GM19193 (cell line): ENCODE data around the gene SPC25.

Experiments used
- POLR2A ChIP-seq: IDR thresholded peaks from 4 replicates; pipeline ENCODE4 v1.6.1; 2011; ENCODE audit not compliant: insufficient read depth, insufficient read length; ENCODE audit errors: extremely low read depth

Gene SPC25

DNA sequence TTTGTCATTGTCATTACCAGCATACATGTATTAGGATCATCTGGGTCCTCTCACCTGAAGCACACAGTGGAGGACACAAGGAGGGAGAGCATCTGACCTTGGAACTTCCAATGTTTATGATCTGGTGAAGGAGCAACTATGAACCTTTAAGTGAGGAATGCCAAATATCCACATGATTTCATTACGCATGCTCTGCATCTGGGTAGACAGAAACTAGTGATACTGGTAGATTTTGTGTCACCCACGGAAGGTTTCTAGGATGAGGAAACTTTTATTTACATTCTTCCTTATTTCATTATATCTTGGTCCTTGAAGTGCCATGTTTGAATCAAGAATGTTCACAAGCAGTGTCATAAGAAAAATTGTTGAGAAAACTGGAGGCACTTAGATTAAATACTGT is 32.1 kb downstream of the SPC25 start:
- no peak for TF ChIP-seq POLR2A

DNA sequence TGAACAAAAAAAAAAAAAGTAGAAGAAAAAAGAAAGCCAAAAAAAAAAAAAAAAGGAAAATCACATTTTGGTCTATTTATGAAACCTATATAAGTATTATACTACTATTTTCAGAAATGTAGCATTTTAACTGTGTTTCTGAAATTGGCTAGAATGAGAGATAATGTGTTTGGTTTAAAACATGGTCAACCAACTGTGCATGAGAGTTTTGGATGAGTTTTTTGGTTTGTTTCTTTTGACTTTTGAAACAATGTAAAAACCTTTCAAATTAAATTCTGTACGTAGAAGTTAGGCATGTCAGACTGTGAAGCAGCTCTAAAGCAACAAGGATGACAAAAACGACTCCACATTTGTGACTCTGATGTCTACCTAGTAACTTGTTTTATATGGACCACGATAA is 34.6 kb downstream of the SPC25 start:
- TF ChIP-seq POLR2A = no peak

DNA sequence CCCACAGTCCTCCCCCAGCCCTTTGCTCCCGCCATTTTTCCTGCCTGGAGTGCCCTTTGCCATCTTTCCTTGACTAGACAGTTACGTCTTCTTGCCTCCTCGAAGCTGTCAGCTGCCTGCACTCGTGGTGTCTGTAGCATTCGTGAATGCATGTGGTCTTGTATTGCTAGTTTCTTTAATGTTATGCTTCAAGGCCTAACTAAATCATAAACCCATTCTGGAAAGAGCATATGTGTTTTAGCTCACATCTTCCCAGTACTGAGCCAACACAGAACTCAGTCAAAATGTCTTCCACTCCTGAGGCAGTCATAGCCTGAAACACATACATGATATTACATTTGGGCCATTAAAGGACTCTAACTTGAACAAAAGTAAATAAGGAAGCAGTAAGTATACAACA is 35.6 kb downstream of the SPC25 start:
- TF ChIP-seq POLR2A = no peak

- TF ChIP-seq POLR2A = no peak
These were observed 36.8 kb downstream of the SPC25 start for GRCh38 chr2:168853471-168853870.

- no peak for TF ChIP-seq POLR2A
These were observed 37.7 kb downstream of the SPC25 start for GRCh38 chr2:168852481-168852880.

GRCh38 chr2:168851674-168852320 is 38.4 kb downstream of the SPC25 start:
- no peak for TF ChIP-seq POLR2A

- no peak for TF ChIP-seq POLR2A
These were observed 39.4 kb downstream of the SPC25 start for GRCh38 chr2:168850846-168851245.

- TF ChIP-seq POLR2A = no peak
These were observed 40.6 kb downstream of the SPC25 start for GRCh38 chr2:168849610-168850009.

DNA sequence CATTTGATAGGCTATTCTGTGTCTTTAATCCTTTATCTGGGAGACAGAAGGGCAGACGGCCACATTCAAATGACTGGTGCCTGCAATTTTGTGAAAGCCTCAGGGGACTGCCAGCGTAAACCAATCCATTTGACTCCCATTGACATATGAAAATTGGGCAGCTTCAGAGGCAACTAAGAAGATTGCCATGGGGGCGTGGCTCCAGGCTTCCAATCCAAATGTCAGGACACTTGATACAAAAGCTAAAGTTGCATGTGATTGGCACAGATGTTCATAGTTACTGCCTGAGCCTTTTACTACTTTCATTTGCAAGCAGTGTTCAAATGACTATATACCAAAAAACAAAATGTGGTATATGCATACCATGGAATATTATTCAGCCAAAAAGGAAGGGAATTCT is 42.0 kb downstream of the SPC25 start:
- TF ChIP-seq POLR2A = no peak

- TF ChIP-seq POLR2A = no peak
These were observed 47.0 kb downstream of the SPC25 start for GRCh38 chr2:168843253-168843652.

- TF ChIP-seq POLR2A = no peak
These were observed 48.8 kb downstream of the SPC25 start for GRCh38 chr2:168841445-168841844.

GRCh38 chr2:168835969-168836368 is 54.3 kb downstream of the SPC25 start:
- TF ChIP-seq POLR2A = no peak

GRCh38 chr2:168831662-168832061 is 58.6 kb downstream of the SPC25 start:
- no peak for TF ChIP-seq POLR2A

DNA sequence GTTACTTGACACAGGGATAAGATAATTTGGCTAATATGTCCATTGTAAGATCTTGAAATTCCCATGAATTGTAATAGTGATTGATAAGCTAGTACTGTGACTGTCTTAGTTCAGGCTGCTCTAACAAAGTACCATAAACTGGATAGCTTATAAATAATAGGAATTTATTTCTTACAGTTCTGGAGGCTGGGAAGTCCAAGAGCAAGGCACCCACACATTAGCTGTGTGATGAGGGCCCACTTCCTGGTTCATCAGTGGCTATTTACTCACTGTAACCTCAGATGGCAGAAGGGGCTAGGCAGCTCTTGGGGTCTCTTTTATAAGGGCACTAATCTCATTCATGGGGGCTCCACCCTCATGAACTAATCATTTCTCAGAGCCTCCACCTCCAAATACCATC is 59.3 kb downstream of the SPC25 start:
- no peak for TF ChIP-seq POLR2A

- TF ChIP-seq POLR2A = no peak
These were observed 65.1 kb downstream of the SPC25 start for GRCh38 chr2:168825126-168825525.

DNA sequence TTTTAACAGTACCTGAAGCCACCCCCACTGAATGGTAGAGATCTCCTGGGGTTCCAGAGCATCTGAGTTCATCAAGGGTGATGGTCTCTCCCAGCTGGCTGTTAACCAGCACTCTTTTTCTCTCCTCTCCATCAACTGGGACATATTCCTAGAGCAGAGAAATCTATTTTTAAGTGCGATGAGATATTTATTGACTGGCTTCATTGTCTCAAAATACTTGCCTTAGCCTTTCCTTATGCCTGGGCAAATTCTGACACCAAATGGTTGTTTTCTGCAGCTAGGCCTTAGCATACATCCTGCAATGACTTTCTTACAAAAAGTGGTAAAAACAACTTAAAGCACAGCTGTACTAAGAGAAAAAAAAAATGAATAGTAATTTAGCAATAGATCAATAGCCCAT is 68.2 kb downstream of the SPC25 start:
- no peak for TF ChIP-seq POLR2A

DNA sequence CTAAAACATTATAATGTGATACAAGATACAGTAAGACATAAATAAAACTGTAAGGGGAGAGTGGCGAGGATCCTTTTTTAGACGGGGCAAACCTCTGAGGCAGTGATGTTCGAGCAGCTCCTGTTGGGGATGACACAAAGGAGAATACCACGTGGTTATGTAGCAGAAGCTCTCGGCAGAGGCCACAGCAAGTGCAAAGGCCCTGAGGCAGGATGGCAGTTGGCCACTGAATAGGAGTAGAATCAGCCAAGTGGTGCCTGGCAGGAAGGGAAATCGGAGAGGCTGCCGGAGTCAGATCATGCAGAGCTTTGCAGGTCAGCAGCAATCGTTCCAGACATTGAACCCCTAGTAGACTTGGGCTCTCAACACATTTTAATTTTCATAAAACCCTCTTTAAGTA is 68.7 kb downstream of the SPC25 start:
- TF ChIP-seq POLR2A = no peak
